Measurements from ENCODE around the gene SSX2IP.
A peak's percentile ranks its signal among the peaks of the same experiment; 100 is the strongest.
"Not testable (repeated sequence)": the region's sequence is repeated elsewhere in the genome, so short reads cannot be mapped to it uniquely, and the experiment has no call there.

Gene SSX2IP

DNA sequence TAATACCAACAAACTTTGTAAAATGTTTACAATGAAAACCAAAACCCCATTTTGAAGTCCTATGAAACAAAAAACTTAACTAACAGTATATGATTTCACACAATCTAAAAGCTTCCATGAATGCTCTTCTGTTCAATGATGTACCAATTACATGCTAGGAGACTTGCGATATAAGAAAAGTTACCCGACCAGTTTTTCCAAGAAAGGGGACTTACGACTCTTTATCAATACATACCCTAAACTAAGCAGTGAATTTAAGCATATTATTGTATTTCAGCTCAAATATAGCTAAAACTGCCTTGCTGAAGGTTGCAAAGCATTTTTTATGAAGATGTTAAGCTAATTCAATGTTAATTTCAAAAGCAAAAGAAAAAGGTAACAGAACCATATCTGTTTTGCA lies 15.6 kb downstream of the SSX2IP start:
- no peak for DNase-seq

DNA sequence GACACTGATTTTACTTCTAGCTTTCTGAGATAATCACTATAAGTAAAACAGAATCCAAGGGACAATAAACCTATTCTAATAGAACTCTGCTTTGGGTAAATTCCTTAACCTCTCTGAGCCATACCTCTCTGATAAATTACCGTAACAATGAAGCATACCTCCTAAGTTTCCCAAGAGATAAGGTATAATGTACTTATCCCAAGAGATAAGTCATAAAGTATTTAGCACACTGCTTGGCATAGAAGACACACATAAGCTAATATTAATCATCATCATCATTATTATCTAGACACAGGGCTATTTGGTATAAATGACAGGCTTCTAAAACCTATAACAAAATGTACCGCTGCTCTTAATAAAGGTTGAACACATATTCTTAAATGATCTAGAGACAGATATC lies 16.2 kb downstream of the SSX2IP start:
- DNase-seq: no peak

DNA sequence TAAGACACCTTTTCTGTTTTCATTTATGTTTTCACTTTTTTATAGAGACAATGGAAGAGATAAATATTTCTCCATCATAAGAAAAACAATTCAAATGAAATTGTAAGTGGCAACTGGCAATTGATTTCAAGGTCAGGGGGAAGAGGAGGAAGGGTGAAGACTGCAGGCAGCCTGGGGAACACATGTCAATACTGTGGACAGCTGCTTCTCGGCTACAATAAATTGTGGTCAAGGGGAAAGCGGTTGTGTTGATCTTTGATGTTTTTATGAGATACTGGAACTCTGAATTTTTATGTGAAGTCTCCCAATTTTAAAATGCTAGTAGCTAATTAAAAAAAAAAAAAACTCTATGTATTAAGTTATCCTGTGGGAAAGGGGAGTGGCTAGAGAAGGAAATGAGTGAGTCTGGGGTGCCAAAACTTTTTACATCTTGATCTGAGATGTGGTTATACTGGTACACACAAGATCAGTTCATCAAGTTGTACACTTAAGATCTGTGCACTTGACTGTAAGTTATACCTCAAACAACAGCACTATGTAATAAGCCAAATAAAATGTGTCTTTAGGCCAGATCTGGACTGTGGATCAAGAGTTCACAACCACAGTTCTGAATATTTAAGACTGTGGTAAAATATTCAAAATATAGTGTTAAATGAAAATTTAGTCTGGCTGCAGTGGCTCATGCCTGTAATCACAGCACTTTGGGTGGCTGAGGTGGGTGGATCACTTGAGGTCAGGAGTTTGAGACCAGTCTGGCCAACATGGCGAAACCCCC lies 18.0 kb downstream of the SSX2IP start:
- DNase-seq: no peak

DNA sequence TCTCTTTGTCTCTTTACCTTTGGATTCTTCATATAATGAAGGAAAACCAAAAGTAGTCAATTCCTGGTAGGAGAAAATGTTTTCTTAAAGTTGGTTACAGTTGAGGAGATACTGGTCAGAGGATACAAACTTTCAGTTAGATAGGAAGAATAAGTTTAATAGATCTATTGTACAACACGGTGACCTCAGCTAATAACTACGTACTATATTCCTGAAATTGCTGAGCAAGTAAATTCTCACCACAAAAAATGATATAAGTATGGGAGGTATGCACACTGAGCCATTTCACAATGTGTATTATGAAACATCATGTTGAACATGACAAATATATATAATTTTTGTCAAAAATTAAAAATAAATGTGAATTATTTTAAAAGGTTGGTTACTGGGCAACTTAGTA lies 20.4 kb downstream of the SSX2IP start:
- no peak for DNase-seq

DNA sequence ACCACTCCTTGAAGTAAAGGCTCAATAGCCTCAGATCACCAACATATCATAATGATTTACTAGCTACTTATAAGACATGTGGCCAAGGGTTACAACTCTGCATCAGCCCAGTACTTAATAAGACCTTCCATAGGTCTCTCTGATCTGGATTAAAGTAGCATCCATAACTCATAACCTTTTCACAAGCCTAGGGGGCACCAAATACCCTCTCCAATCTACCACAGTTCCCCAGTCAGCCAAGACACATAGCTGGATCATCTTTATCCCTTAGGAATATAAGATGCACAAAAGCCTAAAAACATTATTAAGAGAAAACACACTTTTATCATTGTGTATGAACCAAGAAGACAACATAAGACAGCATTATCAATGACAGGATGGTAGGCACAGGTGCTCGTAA lies 22.1 kb downstream of the SSX2IP start:
- peak in 1 of 6 experiments; percentile 14 for DNase-seq

DNA sequence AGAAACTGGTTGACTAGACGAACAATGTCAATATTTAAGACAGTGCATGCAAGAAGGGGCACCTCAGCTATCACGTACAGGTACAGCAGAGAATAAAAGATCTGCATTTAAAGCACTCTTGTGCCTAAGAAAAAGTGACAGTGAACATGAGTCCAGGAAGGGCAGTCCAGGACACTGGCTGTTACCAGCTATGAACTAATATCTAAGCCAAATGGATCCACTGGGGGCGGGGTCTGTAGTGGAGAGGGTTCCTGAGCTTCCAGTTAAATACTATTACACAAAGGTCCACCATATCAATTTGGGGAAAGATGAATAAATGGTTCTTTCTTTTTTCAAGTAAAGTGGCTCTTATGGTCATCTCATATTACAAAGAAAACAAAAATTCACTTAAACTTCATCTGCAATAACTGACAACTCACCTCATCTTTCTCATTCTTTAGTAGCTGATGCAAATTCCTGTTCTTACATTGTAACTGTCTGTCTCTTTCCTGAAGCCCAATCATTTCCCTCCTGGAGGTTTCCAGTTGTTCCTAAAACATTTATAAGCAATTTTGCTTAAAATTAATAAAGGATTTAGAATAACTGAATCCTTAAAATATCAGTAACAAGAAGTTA lies 24.5 kb downstream of the SSX2IP start:
- no peak for DNase-seq

DNA sequence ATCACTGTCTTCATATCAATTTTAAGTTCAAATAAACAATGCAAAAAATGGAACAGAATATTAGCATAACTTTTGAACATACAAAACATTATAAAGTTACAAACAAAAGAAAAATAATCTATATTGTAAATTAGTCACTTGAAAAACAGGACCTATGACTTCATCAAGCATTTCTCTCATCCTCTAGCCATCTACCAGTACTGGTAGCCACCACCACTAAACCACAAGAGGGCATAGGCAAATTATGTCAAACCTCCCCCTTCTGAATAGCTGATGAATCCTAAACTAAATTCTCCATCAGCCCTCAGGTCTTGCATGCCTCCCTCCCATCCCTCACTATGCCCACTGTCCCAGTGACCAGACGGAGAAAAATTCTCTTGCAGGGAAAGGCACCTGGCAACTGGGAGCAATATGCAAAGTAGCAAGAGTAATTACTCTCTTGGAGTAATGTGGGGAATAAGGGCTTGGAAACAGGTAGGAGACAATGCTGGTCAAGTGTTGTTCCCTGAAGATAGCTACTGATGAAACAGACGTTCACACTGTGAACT lies 37.1 kb downstream of the SSX2IP start:
- DNase-seq: no peak

DNA sequence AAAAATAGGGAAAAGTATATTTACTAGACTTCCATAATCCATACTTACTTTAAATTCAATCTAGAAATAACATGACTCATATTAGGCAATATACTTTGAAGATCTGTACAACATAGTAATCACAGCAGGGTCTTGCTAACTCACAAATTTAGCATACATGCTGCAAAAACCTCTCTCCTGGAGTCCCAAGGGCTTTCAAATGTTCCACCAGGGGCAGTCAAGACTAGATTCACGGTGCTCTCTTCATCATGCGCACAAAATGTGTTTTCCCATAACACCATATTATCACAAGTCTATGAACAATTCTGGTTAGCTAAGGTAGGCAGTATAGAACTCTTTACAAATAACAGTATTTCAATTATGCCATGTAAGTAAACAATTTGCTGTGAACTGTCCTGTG lies 45.8 kb downstream of the SSX2IP start:
- no peak for DNase-seq

DNA sequence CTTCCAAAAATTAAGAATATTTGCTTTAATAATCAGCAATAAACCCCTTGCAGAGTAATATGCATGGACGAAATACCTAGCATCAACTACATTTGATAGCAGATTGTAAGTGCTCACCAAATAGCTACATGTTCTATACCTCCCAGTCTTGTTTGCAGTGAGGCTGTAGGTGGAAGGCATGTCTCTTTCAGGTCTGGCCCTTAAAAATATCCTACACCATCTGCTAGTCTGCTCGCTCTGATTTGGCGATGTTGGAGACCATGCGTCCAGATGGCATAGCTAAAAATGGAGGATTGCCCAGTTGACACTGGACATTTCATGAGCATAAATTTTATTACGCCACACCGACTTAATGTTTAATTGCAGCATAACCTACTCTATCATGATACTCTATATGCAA lies 47.1 kb downstream of the SSX2IP start:
- no peak for DNase-seq

DNA sequence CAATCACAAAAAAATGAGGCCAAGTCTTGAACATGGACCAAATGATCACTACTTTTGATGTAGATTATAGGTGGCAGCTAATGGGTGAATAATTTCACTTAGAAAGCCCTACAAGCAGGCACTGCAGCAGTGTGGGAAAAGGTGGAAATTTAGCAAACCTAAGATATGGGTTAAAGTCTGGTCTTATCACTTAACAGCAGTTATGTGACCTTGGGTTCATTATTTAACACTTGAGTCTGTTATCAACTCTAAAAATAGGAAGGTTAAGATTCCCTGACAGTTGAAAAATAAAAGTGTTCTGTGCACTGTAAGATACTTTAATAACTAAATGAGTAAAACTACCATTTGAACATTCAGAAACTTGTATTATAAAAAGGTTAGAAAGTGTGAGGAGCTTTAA lies 47.5 kb downstream of the SSX2IP start:
- no peak for DNase-seq

DNA sequence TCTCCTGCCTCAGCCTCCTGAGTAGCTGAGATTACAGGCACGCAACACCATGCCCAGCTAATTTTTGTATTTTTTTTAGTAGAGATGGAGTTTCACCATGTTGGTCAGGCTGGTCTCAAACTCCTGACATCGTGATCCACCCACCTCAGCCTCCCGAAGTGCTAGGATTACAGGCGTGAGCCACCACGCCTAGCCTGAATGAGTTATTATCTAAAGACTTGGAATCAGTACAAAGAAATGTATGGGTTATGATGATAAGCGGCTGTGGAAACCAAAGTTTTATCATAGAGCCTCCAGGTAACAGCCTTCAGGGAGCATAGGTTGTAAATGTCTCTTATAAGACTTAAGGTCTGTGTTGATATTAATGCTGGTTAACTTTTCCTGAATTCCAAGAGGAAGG lies 50.5 kb downstream of the SSX2IP start:
- not testable (repeated sequence) for DNase-seq

DNA sequence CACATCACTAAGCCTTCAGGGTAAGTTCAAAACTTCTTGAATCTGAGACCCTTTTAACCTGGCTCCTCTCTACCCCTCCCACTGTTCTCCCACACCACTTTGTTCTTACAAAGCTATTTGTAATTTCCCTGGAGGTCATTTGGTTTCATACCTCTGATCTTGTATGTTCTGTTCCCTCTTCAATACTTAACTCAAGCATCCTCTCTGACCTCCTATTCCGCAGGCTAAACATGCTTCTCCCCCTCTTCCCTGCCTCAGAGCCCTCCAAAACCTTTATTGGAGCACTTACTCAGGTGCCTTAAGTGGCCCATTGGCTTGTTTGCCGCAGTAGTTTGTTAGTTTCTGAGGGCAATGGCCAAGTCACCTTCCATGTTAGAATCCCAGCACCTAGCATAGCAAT lies 54.8 kb downstream of the SSX2IP start:
- no peak for DNase-seq

DNA sequence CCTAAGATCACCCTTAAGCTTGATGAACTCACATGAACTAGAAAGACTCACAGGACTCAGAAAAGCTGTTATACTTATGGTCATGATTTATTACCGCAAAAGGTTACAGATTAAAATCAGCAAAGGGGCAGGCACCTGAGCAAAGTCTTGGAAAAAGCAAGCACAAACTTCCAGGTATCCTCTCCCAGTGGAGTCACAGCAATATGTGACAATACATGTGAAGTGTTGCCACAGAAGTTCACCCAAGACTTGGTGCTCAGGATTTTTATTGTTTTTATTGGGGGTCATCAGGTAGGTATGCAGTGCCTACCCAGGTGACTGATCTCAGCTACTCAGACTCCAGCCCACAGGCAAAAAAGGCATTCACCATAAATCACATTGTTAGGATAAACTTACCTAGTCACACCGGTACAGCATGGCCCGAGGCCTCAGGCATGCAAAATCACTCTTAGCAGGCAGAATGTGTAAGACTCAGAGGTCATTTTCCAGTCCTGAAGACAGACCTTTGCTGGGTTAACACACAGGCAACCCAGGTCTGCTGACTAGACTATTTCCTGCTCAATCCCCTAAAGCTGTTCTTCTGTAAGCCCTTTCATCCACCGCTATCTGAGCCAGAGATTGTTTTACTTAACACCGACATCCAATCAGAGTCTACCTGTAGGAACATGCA lies 55.6 kb downstream of the SSX2IP start:
- no peak for DNase-seq

DNA sequence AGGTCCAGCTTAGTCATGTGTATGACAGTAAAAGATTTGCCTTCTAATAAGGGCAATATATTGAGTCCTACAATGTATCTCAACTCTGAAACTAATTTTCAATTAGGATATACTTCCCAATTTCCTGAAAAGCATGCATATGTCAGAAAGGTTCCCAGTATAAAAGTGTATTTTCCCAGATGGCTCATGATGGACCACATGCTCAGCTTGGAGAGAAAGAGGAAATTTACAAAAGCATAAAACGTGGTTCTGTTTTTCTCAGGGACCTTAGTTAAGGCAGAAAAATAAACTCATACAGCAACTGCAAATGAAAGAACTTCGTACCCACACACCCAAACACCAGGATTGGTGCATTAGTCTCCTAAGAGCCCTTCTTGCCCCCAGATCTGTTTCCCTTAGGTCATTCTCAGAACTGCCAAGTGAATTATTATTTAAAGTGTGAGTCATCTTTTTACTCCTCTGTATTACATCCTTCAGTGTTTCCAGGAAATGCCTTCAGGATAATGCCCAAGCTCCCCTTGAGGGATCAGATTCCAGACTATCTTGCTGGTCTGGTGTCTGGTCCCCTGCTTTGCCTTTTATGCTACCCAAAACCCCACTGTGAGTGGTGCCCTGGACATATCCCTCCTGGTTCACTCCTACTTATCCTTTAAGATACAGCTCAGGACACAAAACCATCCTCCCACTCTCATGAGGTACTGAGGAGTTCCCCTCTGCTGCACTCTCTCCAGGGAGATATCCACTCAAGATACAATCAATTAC lies 57.4 kb downstream of the SSX2IP start:
- no peak for DNase-seq

DNA sequence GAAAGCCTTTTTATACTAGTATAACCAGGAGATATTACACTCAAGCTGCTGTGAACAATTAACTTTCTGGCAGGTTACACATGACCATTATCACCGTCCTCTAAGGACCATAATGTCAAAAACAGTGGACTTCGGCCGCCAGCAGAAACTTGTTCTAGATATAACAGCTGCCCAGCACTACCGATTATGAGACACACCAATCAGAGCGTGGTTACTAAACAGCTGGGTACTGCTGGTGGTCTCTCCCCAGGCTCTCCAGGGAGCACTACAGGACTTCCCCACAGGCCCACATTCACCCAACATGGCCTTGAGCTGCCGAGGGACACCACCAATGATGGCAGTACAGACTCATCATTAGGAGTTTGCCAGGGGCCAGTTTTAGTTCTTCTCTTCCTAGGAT lies 58.1 kb downstream of the SSX2IP start:
- no peak for DNase-seq

DNA sequence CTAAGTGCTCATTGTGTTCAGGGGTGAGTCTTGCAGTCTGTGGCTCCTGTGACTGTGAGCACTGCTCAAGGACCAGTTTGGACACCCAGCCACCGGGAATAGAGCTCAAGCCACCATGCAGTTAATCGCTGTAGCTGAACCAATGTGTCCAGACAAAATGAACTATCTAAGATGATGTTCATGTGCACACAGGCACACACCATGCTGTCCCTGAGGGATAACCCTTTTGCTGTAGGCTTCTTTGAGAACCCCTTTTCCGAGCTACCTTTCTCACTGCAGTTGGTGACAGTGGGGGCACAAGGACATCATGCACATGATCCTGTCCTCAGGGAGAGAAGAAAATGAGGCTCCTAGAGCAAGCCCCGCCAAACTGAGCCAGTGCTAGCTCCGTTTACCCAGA lies 65.4 kb downstream of the SSX2IP start:
- no peak for DNase-seq

DNA sequence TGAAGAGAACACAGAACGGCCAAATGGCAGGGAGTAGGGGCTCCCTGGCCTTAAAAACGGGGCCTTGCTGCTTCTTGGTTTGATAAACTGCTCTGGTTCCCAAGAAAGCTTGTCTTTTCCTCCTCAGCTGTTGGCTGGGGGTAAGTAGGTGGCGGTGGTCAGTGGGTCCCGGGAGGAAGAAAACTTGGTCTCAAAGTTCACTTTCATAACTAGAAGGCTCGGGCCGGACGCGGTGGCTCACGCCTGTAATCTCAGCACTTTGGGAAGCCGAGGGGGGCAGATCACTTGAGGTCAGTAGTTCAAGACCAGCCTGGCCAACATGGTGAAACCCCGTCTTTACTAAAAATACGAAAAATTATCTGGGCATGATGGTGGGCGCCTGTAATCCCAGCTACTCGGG lies 68.7 kb downstream of the SSX2IP start:
- no peak for DNase-seq

DNA sequence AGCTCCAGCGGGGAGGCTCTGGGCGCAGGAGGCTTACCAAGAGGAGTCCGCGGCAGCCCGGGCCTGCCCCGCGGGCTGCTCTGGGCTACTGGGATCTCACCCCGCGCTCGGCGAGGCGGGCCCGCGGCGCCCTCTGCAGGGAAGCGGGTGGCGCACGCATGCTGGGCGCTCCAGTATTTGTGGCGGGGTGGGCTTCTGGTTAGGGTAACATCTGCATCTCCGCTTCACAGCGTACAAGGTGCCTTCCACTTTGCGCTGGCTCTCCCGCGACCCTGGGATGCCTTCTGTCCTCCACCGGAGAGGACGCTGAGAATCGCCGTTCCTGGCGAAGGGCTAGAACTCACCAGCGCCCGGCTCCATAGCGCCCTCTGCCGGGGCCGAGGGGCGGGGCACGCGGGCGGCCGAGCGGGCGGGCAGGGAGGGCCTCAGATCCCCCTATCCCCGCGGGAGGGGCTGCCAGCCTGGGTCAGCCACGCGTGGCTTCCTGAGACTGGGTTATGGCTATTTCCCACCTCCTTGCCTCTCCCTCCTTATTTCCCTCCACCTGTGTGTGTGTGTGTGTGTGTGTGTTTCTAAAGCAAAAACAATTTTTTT lies 69.4 kb downstream of the SSX2IP start:
- peak; percentile 64 to 90 (median 76) for DNase-seq

DNA sequence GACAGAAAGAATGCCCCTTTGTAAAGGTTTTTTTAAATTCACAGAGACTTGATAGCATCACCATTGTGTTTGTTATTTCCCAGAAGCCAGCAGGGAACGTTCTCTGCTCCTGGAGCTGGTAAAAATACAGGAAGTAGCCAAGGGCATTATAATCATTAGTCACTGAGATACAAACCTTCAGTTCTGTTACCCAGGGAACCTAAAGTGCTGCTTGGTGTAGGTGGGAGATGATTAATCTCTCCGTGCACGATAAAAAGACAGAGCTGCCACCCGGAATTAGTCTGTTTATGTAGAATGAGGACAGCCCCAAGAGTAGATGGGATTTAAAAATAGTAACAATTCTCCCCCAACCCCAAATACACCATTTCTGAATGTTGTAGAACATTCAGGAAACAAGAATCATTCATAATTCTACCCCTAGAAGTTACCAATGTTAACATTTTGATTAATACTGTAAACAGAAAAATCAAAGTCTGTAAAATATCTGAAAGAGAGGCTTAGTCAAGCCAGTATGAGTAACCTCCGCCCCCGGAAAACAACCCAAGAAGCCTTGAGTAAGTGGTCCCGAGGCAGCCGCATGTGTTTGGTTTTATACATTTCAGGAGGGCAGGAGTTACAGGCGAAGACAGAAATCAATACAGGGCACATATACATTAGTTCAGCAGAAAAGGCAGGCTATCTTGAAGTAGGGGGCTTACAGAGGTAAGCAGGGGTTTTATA lies 70.7 kb downstream of the SSX2IP start:
- DNase-seq: no peak

DNA sequence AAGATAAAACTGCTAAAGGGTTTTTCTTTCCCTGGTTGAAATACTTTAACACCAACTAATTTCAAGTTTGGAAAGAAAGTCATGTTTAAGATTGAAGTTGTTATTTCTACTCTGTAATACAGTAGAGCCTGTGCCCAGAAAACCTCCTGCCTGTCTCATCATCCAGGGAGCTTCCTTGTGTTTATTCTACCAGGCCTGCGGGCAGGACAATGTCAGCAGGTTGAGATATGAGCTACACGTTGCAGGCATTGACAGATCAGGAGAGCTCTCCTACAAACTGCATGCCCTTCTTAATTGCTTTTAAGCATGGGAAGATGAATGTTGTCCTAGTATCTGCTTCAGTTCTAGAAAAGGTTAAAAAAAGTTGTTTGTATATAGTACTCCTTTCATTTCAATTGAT lies 72.9 kb downstream of the SSX2IP start:
- DNase-seq: no peak

DNA sequence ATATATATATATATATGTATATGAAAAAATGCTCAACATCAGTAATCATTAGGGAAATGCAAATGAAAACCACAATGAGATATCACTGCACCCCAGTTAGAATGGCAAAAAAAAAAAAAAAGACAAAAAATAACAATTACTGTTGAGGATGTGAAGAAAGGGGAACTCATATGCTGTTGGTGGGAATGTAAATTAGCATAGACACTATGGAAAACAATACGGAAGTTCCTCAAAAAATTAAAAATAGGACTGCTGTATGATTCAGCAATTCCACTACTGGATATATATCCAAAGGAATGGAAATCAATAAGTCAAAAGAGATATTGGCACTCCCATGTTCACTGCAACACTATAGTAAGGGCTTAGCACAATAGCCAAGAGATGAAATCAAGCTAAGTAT lies 74.5 kb downstream of the SSX2IP start:
- no peak for DNase-seq

DNA sequence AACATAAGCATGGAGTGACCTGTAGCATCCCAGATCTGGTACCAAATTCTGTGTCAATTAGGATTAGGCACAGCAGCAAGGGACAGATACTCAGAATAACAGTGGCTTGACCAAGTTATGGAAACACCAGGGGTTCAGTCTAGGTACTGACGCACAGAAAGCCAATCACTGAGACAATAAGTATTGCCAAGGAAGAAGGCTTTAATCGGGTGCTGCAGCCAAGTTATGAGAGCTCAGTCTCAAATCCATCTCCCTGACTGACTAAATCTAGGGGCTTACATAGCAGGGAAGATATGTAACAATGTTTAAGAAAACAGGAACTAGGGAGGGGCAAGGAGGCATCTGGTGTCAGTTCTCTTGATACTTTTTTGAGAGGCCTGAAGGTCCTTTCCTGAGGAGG lies 76.4 kb downstream of the SSX2IP start:
- no peak for DNase-seq
